IMR-90 (cell line): ENCODE data around the gene ROBO3. TPM values are rescaled to one million over a fixed set of nuclear protein-coding genes. Genes with fewer than 3 reads are reported as not detected.
A peak's percentile ranks its signal among the peaks of the same experiment; 100 is the strongest.

ENCODE experiments used
- ATAC-seq: fragments of 200-7000 bp; cut with Tn5 transposase; 2 replicates; pipeline ENCODE4 v1.9.1; 2020; ENCODE audit warnings: low read depth, mild to moderate bottlenecking, moderate library complexity
- BruUV-seq: library from RNA; stranded (reverse); fragments of 400-500 nt; replicated peaks from 2 replicates; lab custom pipeline; 2021; lab: Mats Ljungman, UMichigan
- CTCF ChIA-PET: fragments of 300-600 bp; formaldehyde crosslinking; extraction: SDS; loops from one replicate; lab custom pipeline; 2021; ENCODE audit warnings: antibody characterized with exemption; lab: Yijun Ruan, JAX
- POLR2A ChIA-PET: fragments of 300-600 bp; sonication (Branson Sonifier 250); formaldehyde crosslinking; loops from one replicate; lab custom pipeline; 2022; ENCODE audit warnings: antibody characterized with exemption; ENCODE audit not compliant: unreplicated experiment; lab: Charles Lee
- DNase-seq: peaks from one replicate; pipeline ENCODE4 v3.0.0; 2013
- H2AFZ ChIP-seq: replicated peaks from 2 replicates; pipeline ENCODE3; 2013; ENCODE audit warnings: low read length, mild to moderate bottlenecking; ENCODE audit not compliant: poor library complexity
- H2AK5ac ChIP-seq: 2 replicates; pipeline ENCODE4 v1.6.1; 2013; ENCODE audit warnings: low read depth, low read length, inconsistent platforms
- H2AK9ac ChIP-seq: replicated peaks from 2 replicates; pipeline ENCODE3; 2013; ENCODE audit warnings: mild to moderate bottlenecking, low read depth, low read length, moderate library complexity; ENCODE audit not compliant: poor library complexity
- H2BK120ac ChIP-seq: 2 replicates; pipeline ENCODE4 v1.6.1; 2013; ENCODE audit warnings: low read depth, low read length, inconsistent platforms
- H2BK15ac ChIP-seq: 3 replicates; pipeline ENCODE4 v1.6.1; 2013; ENCODE audit warnings: low read depth, low read length, inconsistent platforms
- H2BK20ac ChIP-seq: 2 replicates; pipeline ENCODE4 v1.6.1; 2013; ENCODE audit warnings: low read depth, mild to moderate bottlenecking, inconsistent platforms, low read length, moderate library complexity
- H2BK5ac ChIP-seq: 2 replicates; pipeline ENCODE4 v1.6.1; 2013; ENCODE audit warnings: mild to moderate bottlenecking, low read depth, low read length, inconsistent platforms; ENCODE audit not compliant: poor library complexity, severe bottlenecking
- H3K14ac ChIP-seq: replicated peaks from 2 replicates; pipeline ENCODE4 v1.6.1; 2013; ENCODE audit warnings: low read depth, low read length, inconsistent platforms
- H3K18ac ChIP-seq: 2 replicates; pipeline ENCODE4 v1.6.1; 2013; ENCODE audit warnings: low read depth, low read length, control low read depth
- H3K23ac ChIP-seq: 2 replicates; pipeline ENCODE4 v1.6.1; 2013; ENCODE audit warnings: low read depth, low read length, inconsistent platforms
- H3K27ac ChIP-seq: 2 replicates; pipeline ENCODE4 v1.5.1; 2013; ENCODE audit warnings: mild to moderate bottlenecking, control low read depth, low read length; ENCODE audit not compliant: insufficient read depth
- H3K27me3 ChIP-seq: 2 replicates; pipeline ENCODE4 v1.6.1; 2013; ENCODE audit warnings: low read length; ENCODE audit not compliant: control insufficient read depth, insufficient read depth
- H3K36me3 ChIP-seq: 2 replicates; pipeline ENCODE4 v1.6.1; 2013; ENCODE audit warnings: low read length, mixed read lengths; ENCODE audit not compliant: control insufficient read depth, insufficient read depth
- H3K4ac ChIP-seq: 2 replicates; pipeline ENCODE4 v1.6.1; 2013; ENCODE audit warnings: low read depth, low read length, inconsistent platforms
- H3K4me1 ChIP-seq: 2 replicates; pipeline ENCODE4 v1.6.1; 2013; ENCODE audit warnings: low read length, mixed read lengths; ENCODE audit not compliant: control insufficient read depth, insufficient read depth
- H3K4me2 ChIP-seq: 2 replicates; pipeline ENCODE4 v1.6.1; 2013; ENCODE audit warnings: low read depth, mild to moderate bottlenecking, control low read depth, low read length, moderate library complexity
- H3K4me3 ChIP-seq: 2 replicates; pipeline ENCODE4 v1.5.1; 2013; ENCODE audit warnings: low read depth, mild to moderate bottlenecking, control low read depth, low read length, moderate library complexity; ENCODE audit not compliant: insufficient read depth
- H3K56ac ChIP-seq: 2 replicates; pipeline ENCODE4 v1.6.1; 2013; ENCODE audit warnings: low read length, inconsistent platforms; ENCODE audit not compliant: insufficient read depth; ENCODE audit errors: extremely low read depth
- H3K79me1 ChIP-seq, 2 experiments: 2 replicates each; pipeline ENCODE4 v1.6.1; 2013; ENCODE audit warnings: low read length in 2 of 2, inconsistent platforms in 1 of 2, low read depth in 1 of 2
- H3K9ac ChIP-seq: 2 replicates; pipeline ENCODE4 v1.6.1; 2013; ENCODE audit warnings: low read depth, low read length, control low read depth
- H3K9me1 ChIP-seq: 2 replicates; pipeline ENCODE4 v1.6.1; 2013; ENCODE audit warnings: low read length, inconsistent platforms; ENCODE audit not compliant: insufficient read depth
- H3K9me3 ChIP-seq: 2 replicates; pipeline ENCODE4 v1.6.1; 2013; ENCODE audit warnings: low read length; ENCODE audit not compliant: control insufficient read depth, insufficient read depth
- H4K20me1 ChIP-seq: 2 replicates; pipeline ENCODE4 v1.6.1; 2013; ENCODE audit warnings: low read length, inconsistent platforms; ENCODE audit not compliant: insufficient read depth
- H4K5ac ChIP-seq: 2 replicates; pipeline ENCODE4 v1.6.1; 2013; ENCODE audit warnings: mild to moderate bottlenecking, low read depth, low read length, control low read depth
- H4K8ac ChIP-seq, 2 experiments: 2 replicates each; pipeline ENCODE4 v1.6.1; 2013; ENCODE audit warnings: low read depth in 2 of 2, low read length in 2 of 2, control low read depth in 1 of 2, inconsistent platforms in 1 of 2
- H4K91ac ChIP-seq: 2 replicates; pipeline ENCODE4 v1.6.1; 2013; ENCODE audit warnings: low read depth, low read length, inconsistent platforms; ENCODE audit not compliant: insufficient read depth
- BHLHE40 ChIP-seq: fragments of 150-350 bp; IDR thresholded peaks from 2 replicates; pipeline ENCODE4 v1.6.1; 2016; ENCODE audit warnings: mild to moderate bottlenecking, low read depth, low read length
- CTCF ChIP-seq: conservative IDR thresholded peaks from 2 replicates; pipeline ENCODE4 v1.5.1; 2012; ENCODE audit warnings: mild to moderate bottlenecking, low read depth, low read length, improper control_type of control experiment
- MAFK ChIP-seq: IDR thresholded peaks from 2 replicates; pipeline ENCODE4 v1.6.1; 2012; ENCODE audit warnings: low read depth, low read length, improper control_type of control experiment
- NFE2L2 ChIP-seq: fragments of 150-350 bp; IDR thresholded peaks from 2 replicates; pipeline ENCODE4 v1.6.1; 2016; ENCODE audit warnings: low read depth, mild to moderate bottlenecking, low read length
- POLR2A ChIP-seq: IDR thresholded peaks from 2 replicates; pipeline ENCODE4 v1.6.1; 2012; ENCODE audit warnings: mild to moderate bottlenecking, low read depth, low read length
- RAD21 ChIP-seq: IDR thresholded peaks from 2 replicates; pipeline ENCODE4 v1.6.1; 2012; ENCODE audit warnings: low read length, improper control_type of control experiment
- RCOR1 ChIP-seq: IDR thresholded peaks from 2 replicates; pipeline ENCODE4 v1.6.1; 2012; ENCODE audit warnings: mild to moderate bottlenecking, low read length, improper control_type of control experiment; ENCODE audit not compliant: insufficient replicate concordance
- RFX5 ChIP-seq: IDR thresholded peaks from 2 replicates; pipeline ENCODE4 v1.8.0; 2012; ENCODE audit warnings: low read depth, mild to moderate bottlenecking, low read length, moderate library complexity
- SMC3 ChIP-seq: fragments of 150-350 bp; IDR thresholded peaks from 2 replicates; pipeline ENCODE4 v1.6.1; 2016; ENCODE audit warnings: low read depth, mild to moderate bottlenecking, antibody characterized with exemption, low read length, moderate library complexity
- USF2 ChIP-seq: fragments of 150-350 bp; IDR thresholded peaks from 2 replicates; pipeline ENCODE4 v1.6.1; 2017; ENCODE audit warnings: mild to moderate bottlenecking, antibody characterized with exemption, low read length, low read depth
- WGBS, 2 experiments: methylation state at CpG; one replicate each; pipeline versions ENCODE4 v1.1.5 to v1.1.7; 2013; ENCODE audit warnings: missing lambda C conversion rate in 2 of 2; ENCODE audit not compliant: insufficient read length in 1 of 2; ENCODE audit errors: extremely low coverage in 2 of 2; 5-methylcytosine and 5-hydroxymethylcytosine counted together
- dilution Hi-C: fragments of 300-500 bp; cut with HindIII; formaldehyde crosslinking; loops from one replicate; pipeline ENCODE4 v1.14.3; 2018; ENCODE audit warnings: low sequenced_read_pairs; ENCODE audit not compliant: unreplicated experiment
- in situ Hi-C: fragments of 300-500 bp; cut with MboI; formaldehyde crosslinking; loops from 3 replicates; pipeline ENCODE4 v1.14.3; 2019; ENCODE audit warnings: low sequenced_read_pairs, inconsistent platforms, mixed read lengths
- intact Hi-C: fragments of 100-400 bp; cut with micrococcal nuclease; formaldehyde crosslinking; loops from 2 replicates; pipeline ENCODE4 v1.10.0; 2022
- polyA plus RNA-seq, 3 experiments: library from polyadenylated mRNA; depleted of rRNA; stranded (reverse); fragments of >200 nt; gene quantifications; 2 replicates each; pipeline ENCODE4 v1.2.3, GENCODE V29; 2012; ENCODE audit warnings: low replicate concordance in 1 of 3
- total RNA-seq: library from RNA; depleted of rRNA; stranded (reverse); fragments of >200 nt; gene quantifications from 2 replicates; pipeline ENCODE4 v1.2.3, GENCODE V29; 2012

ROBO3 gene
- total and polyA plus RNA-seq, 2 of the 4 experiments (the other 2 are of a cell fraction) = 12.0 to 54.1 TPM

GRCh38 chr11:124915541-124916369 is 50.5 kb downstream of the ROBO3 start:
- CTCF ChIA-PET = no interaction called here
- H3K4me2 ChIP-seq = no peak overlapping the region

More at GRCh38 chr11:124915541-124916369, 50.5 kb downstream of the ROBO3 start:
- Histone ChIP-seq H4K20me1 (no peaks in the 10 kb centered on the region), H3K23ac (peak overlapping the region; percentile 67; the same call in 1 of the 2 replicates), H3K4ac (peak overlapping the region; percentile 87), H3K27ac (no peak overlapping the region), H2AFZ (peak overlapping the region; percentile 74), H3K14ac (peak overlapping the region; percentile 74), H3K27me3 (no peaks in the 10 kb centered on the region), H2BK15ac (peak overlapping the region; percentile 47; the same call in 1 of the 3 replicates), H3K4me3 (no peak overlapping the region), H3K9ac (no peak overlapping the region), H2BK5ac (peak overlapping the region; percentile 35), H3K79me1 (peaks cover 0 to 3% of the 10 kb centered on the region in 2 experiments; a peak in 1 of 4 replicates), H3K9me3 (peaks cover 4% of the 10 kb centered on the region; the same call in 1 of the 2 replicates), H4K91ac (no peak overlapping the region; the same call in 1 of the 2 replicates), H2BK120ac (peak overlapping the region; percentile 86), H2AK9ac (no peak overlapping the region), H4K5ac (peak overlapping the region; percentile 18; the same call in 1 of the 2 replicates), H3K4me1 (peaks cover 6% of the 10 kb centered on the region), H2BK20ac (peak overlapping the region; percentile 73; the same call in 1 of the 2 replicates), H3K36me3 (no peaks in the 10 kb centered on the region), H3K56ac (no peak overlapping the region), H2AK5ac (peak overlapping the region; percentile 95), H4K8ac (peak overlapping the region in 1 of 2 experiments; percentile 61; a peak in 2 of 4 replicates), H3K18ac (no peak overlapping the region), H3K9me1 (peaks cover 24% of the 10 kb centered on the region; the same call in 1 of the 2 replicates)
- in situ Hi-C loops = no loop called here
- no TSS peak for BruUV-seq
- intact Hi-C loops = no loop called here
- no CpG with 5 or more reads among the region's 3 CpGs for WGBS, 2 experiments
- POLR2A ChIA-PET = no interaction called here
- TF ChIP-seq RFX5 = no peak
- TF ChIP-seq USF2 = no peak
- no peak for TF ChIP-seq RCOR1
- TF ChIP-seq CTCF = no peak
- TF ChIP-seq BHLHE40 = no peak
- no peak for TF ChIP-seq POLR2A
- no peak for TF ChIP-seq MAFK
- no peak for TF ChIP-seq RAD21
- no peak for TF ChIP-seq SMC3
- TF ChIP-seq NFE2L2 = no peak
- DNase-seq = peak; percentile 80
- dilution Hi-C loops = no loop called here
- ATAC-seq = no peak
